GM19193 (cell line): ENCODE measurements around the gene RUSC2.

Experiments used
- POLR2A ChIP-seq: IDR thresholded peaks from 4 replicates; pipeline ENCODE4 v1.6.1; 2011; ENCODE audit not compliant: insufficient read depth, insufficient read length; ENCODE audit errors: extremely low read depth

RUSC2 gene

DNA sequence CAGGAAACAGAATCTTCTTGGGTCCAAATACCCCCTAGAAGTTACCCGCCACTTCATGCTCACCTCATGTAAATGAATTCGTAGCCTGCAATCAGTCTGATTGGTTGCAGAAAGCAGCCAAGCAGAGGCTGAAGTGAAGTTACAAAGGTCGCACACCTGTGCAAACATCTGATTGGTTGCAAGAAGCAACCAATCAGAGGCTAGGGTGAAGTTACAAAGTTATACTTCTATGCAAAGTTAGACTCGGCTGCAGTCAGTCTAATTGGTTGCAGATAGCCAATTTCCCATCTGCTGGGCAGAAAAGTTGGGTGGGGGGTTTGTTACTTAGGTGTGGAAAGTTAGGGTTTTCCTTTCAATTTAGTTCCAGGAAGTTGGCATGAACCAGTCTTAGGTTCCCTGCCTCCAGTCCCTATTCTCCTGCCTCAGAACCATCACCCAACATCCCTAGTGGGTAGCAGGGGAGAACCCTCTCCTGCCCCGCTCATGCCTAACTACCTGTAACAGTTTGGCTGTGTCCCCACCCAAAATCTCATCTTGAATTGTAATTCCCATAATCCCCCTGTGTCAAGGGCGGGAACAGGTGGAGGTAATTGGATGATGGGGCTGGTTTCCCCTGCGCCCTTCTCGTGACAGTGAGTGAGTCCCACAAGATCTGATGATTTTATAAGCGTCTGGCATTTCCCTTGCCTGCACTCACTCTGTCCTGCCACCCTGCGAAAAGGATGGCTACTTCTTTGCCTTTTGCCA is 1.2 kb upstream of the RUSC2 start:
- no peak for TF ChIP-seq POLR2A

DNA sequence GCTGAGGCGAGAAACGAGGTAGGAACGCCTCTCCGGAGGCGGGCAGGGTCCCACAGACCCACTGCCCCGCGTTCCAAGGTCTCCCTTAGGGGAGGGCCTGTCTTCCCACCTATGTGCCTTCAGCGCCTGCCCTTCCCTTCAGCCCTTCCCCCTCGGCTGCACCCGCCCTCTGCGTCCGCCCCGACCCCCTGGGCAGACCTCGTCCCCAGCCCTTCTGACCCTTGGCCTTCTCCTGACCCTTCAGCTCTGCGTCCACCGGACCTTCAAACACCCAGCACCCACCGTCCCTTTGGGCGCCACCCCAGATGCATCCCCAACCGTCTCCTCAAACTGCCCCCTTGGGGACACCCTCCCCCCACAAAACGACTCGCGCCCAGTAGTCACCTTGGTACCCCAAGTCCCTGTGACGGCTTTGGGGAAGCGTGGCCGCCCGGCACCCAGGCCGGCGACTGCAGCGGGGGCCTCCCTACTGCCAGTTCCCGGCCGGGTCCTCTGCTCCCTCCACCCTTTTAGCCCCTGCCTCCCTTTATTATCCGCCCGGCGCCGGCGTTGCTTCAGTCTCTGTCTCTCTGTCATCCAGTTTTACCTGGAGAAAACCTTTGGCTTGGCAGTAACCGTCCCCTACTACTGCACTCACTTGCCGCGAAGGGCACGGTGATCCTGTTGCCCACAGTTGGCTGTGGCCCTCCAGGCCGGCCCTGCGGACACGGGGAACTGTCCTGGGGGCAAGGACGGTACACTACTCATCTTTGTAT is 421 bp downstream of the RUSC2 start:
- TF ChIP-seq POLR2A, result no peak

DNA sequence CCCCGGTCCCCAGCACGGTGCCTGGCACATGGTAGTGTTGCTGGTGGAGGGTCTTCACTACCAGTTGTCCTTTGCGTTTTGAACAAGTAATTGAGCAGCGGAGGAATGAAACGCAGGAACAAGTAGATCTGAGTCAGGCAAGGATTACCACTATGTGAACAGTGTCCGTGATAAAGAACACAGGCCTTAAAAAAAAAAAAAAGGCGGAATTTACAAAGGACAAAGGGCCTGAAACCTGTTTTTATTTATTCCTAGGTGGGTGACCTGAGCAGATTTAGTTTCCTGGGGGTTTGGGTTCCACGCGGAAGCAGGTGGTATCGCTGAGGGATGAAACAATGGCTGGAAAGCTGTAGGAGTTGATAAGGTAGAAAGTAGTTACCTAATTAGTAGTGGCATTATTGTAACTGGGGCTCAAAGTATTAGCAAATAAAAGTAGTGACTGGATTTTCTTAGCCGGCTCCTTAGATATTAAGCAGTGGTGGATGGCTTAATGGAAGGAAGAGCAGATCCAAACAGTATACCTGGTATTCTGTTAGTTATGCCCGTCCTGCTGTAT is 1.1 kb downstream of the RUSC2 start:
- no peak for TF ChIP-seq POLR2A

DNA sequence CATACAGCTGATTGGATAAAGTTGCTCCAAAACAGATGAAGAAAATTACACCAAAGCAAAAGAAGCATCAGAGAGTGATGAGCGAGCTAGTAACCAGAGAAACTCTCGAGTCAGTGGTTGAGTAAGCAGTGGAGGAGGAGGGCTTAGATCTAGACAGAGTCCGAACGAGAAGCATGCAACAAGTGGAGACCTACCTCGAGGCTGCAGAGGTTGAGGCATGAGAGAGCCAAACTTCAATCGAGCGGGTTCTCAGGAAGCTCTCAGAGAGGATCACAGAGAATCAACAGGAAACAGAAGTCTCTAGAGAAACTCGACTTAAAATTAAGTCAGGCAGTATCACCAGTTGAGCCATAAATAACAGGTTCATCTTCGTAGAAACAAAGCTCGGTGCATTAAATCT is 6.1 kb downstream of the RUSC2 start:
- TF ChIP-seq POLR2A, result no peak

DNA sequence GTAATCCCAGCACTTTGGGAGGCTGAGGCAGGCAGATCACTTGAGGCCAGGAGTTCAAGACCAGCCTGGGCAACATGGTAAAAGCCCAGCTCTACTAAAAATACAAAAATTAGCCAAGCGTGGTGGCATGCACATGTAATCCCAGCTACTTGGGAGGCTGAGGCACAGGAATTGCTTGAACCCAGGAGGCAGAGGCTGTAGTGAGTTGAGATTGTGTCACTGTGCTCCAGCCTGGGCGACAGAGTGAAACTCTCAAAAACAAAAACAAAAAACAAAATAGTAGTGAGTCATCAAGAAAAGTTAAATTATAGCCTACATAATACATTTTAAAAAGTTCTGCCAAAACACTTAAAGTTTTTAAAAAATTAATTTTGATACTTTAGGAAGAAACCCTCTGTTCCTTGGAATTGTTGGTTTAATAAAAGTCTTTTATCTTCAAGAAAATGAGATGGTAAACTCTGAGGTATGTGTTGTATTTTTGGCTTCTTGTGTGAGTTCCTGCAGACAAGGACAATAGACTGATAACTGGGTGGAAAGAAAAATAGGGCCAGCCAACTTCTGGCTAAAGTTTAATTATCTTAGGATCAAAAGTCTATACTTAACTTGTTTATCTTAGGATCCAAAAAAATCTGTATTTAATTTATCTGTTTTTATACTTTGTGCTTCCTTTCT is 9.3 kb downstream of the RUSC2 start:
- no peak for TF ChIP-seq POLR2A

DNA sequence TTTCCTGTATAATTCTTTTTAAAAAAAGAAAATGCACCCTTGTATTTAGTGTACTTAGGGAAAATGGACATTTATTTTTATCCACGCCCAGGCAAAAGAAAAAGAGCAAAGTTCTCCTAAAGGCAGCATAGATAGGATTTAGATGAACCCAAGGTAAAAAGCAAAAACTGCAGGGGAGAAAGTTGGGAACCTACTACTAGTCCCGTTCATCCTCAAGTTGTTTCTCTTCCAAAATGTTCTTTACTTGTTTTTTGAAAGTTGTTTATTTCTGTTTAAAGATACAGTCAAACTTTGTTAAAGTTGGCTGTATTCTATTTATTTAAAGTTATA is 9.8 kb downstream of the RUSC2 start:
- TF ChIP-seq POLR2A, result no peak

DNA sequence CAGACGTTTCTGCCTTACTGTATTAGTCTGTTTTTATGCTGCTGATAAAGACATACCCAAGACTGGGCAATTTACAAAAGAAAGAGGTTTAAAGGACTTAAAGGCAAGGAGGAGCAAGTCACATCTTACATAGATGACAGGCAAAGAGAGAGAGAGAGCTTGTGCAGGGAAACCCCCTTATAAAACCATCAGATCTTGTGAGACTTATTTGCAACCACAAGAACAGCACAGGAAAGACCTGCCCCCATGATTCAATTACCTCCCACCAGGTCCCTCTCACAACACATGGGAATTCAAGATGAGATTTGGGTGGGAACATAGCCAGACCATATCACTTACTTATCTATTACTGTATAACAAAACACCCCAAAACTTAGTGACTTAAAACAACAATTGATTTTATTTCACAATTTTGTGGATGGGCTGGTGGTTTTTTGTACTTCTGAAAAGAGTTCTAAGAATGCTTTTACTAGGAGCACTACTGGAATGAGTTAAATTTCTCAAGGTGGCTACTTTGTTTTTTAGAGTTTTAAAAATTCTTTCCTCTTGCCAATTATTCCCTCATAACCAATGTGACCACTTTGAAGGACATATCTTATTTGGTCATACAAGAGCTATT is 10.3 kb downstream of the RUSC2 start:
- TF ChIP-seq POLR2A, result no peak

DNA sequence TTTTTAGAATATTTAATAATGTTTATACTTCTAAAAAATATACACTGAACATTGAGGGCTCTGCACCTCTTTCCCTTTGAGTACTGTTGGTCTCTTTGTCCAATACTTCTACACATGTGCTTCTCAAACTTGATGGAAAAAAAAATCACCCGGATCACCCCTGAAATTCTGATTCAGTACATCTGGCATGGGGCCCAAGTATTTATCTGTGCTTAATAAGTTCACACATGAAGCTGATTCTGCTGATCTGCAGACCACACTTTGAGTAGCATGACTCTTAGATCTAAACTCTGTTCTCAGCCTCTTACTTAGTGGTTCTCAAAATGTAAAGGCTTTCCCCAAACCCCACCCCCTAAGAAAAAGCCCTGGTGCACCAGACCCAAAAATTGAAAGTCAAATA is 12.0 kb downstream of the RUSC2 start:
- TF ChIP-seq POLR2A, result no peak

DNA sequence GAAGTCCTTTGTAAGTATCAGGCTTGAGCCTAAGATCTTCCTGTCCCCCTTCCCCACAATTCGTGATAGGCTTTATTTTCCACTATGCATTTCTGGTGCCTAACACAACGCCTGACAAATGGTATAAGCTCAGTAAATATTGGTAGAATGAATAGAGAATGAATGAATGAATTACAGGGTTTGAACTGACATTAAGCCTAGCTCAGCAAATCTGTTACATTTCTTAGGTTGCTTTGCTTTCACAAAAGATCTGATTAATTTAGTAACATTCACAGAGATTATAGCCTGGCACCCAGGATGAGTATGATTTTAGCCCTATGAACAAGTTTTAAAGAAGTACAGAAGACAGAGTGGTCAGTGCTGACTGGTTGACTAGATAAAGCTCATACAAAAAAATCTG is 16.4 kb downstream of the RUSC2 start:
- no peak for TF ChIP-seq POLR2A

DNA sequence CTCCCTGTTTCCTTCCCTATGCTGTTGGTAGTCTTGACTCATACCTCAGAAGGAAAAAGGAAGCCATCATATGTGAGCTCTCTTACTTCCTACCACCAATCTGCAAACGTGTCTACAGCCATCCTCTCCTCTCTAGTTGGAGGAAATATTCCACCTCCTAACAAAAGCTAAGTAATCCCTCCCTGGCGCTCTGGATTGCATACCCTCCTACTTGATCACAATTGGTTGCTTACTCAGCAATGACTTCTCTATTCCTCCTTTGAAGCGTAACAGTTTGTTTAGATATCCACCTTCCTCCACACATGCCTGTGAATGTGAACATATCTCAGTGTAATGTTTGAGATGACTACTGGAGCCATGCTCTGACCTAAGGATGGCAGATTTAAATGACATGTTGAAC is 18.2 kb downstream of the RUSC2 start:
- no peak for TF ChIP-seq POLR2A

DNA sequence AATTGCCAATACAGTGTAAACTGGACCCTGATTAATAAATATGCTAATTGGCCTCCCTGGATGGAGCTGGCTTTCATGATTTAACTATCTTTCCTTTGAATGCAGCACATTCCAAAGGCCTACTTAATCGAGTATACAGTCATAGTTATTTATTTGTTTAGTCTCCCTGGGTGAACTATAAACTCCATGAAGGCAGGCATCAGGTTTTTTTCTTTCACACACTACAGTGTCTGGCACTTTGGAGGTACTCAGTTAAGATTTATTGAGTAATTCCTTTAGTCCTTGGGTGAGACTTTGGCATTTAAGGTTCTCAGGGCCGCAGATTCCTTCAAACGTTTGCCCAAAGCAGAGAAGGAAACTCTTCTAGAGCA is 20.5 kb downstream of the RUSC2 start:
- no peak for TF ChIP-seq POLR2A

DNA sequence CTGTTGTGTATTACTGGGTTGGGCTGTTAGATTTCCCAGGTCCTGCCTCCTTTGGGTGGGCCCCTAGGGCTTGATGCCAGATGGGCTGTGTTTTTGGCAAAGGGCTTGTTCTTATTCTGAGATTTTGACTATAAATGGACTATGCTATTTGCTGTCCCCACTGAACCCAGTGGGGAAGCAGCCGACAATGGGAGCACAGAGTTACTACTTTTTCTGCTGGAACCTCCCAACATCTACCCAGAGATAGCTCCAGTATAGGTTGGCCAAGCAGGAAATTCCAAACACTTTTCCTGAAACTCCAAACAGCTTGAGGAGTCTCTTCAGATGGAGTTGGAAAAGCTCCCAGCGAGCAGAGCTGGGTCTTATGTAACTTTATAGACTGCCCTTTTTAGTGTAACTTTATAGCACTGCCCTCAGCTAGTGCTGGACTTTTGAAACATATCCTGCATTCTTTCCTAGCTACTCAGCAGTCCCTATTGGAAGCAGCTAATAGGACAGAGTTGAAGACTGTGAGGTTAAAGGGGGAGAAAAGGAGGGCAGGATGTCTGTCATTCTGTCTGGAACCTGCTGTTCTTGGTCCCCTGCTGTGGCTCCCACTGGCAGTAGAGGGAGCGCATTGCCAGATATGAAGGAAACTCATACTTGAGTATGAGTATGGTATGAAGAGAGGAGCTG is 21.0 kb downstream of the RUSC2 start:
- TF ChIP-seq POLR2A, result no peak

DNA sequence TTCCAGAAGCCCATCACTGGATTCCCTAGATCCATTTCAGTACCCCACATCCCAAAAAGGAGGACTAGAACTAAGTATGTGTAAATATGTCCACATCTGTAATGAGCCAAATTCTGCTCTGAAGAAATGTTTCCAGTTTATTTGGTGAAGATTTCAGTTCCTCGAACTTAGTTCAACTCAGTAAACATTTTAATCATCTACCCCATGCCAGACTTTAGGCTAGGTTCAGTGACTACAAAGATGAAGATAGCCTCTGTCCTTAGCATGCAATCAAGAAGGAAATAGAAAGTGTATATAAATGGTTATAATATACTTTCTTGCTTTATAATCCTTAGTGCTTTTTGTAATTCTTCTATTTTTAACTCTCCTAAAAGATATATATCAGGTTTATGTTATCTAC is 21.5 kb downstream of the RUSC2 start:
- TF ChIP-seq POLR2A, result no peak

DNA sequence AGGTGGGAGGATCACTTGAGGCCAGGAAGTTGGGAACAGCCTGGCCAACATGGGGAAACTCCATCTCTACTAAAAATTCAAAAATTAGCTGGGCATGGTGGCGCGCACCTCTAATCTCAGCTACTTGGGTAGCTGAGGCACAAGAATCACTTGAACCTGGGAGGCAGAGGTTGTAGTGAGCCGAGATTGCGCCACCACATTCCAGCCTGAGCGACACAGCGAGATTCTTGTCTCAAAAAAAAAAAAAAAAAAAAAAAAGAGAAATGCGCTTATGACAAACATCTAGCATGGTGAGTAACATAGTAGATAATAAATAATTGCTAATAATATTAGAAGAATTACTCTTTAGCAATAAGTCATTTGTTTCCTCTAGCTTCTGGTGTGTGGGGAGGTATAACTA is 25.9 kb downstream of the RUSC2 start:
- TF ChIP-seq POLR2A, result no peak

DNA sequence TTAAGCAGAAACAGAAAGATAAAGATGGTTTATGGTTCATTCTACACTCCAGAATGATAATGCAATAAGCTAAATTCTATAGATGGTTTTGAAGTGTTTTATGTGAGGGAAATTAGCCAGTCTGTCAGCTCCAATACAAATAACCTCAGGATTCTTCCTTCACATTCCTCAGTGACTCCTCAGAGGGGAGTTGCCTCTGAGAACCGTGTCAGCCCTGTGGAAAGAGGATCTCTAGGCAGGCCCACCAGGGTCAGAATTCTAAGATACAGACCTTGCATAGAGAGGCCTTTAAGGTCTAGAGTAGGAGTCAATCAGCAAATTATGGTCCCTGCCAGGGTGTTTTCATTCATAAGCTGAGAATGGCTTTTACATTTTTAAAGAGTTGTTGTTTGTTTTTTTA is 26.6 kb downstream of the RUSC2 start:
- no peak for TF ChIP-seq POLR2A
